RWPE2 (cell line): ENCODE results near the gene CPS1.

ENCODE experiments used
- ATAC-seq: fragments of 200-7000 bp; cut with Tn5 transposase; 3 replicates; pipeline ENCODE4 v1.9.1; 2021; ENCODE audit warnings: low read depth
- DNase-seq: peaks from one replicate; pipeline ENCODE4 v3.0.0-alpha.2; 2020; ENCODE audit warnings: low spot score
- H3K27ac ChIP-seq: fragments of 450-650 bp; 2 replicates; pipeline ENCODE4 v1.5.1; 2017; ENCODE audit warnings: mild to moderate bottlenecking; ENCODE audit not compliant: poor library complexity, severe bottlenecking
- H3K27me3 ChIP-seq: fragments of 250-450 bp; sonication (Bioruptor Pico); 2 replicates; pipeline ENCODE4 v1.5.1; 2021; ENCODE audit warnings: mild to moderate bottlenecking, moderate library complexity; ENCODE audit not compliant: insufficient read depth, poor library complexity, severe bottlenecking
- H3K36me3 ChIP-seq: fragments of 250-450 bp; sonication (Bioruptor Pico); 2 replicates; pipeline ENCODE4 v1.5.1; 2020; ENCODE audit warnings: low read depth, mild to moderate bottlenecking, moderate library complexity
- H3K4me1 ChIP-seq: fragments of 250-450 bp; sonication (Bioruptor Pico); 2 replicates; pipeline ENCODE4 v1.5.1; 2021; ENCODE audit warnings: mild to moderate bottlenecking, moderate library complexity; ENCODE audit not compliant: insufficient read depth, poor library complexity, severe bottlenecking
- H3K4me3 ChIP-seq: fragments of 250-450 bp; sonication (Bioruptor Pico); 2 replicates; pipeline ENCODE4 v1.5.1; 2021; ENCODE audit warnings: mild to moderate bottlenecking, moderate library complexity; ENCODE audit not compliant: severe bottlenecking
- H3K9me3 ChIP-seq: fragments of 250-450 bp; sonication (Bioruptor Pico); 2 replicates; pipeline ENCODE4 v1.5.1; 2021; ENCODE audit warnings: mild to moderate bottlenecking, moderate library complexity; ENCODE audit not compliant: severe bottlenecking
- TF ChIP-seq, protein P1 (sequence below): fragments of 450-650 bp; IDR thresholded peaks from one replicate; pipeline ENCODE4 v1.5.1; 2017; ENCODE audit warnings: mild to moderate bottlenecking, moderate library complexity; ENCODE audit not compliant: poor library complexity, severe bottlenecking

Gene CPS1

DNA sequence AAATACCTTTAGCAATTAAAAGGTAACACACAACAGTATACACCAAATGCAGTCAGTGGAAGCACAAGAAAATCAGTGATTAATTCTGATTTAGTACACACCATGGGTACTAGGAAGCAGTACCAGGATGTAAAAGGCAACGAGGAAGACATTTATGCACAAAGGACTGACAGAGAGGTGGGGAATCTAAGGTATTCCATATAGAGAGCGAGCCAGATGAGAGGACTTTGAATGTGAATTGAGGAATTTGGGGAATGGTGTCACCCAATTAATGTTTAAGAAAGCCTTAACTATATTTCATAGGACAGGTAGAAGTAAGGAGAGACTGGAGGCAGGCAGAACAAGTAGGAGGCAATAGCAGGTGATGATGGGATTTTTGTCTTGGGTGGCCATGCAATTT is 11.7 kb downstream of the CPS1 start:
- TF ChIP-seq, protein P1, sequence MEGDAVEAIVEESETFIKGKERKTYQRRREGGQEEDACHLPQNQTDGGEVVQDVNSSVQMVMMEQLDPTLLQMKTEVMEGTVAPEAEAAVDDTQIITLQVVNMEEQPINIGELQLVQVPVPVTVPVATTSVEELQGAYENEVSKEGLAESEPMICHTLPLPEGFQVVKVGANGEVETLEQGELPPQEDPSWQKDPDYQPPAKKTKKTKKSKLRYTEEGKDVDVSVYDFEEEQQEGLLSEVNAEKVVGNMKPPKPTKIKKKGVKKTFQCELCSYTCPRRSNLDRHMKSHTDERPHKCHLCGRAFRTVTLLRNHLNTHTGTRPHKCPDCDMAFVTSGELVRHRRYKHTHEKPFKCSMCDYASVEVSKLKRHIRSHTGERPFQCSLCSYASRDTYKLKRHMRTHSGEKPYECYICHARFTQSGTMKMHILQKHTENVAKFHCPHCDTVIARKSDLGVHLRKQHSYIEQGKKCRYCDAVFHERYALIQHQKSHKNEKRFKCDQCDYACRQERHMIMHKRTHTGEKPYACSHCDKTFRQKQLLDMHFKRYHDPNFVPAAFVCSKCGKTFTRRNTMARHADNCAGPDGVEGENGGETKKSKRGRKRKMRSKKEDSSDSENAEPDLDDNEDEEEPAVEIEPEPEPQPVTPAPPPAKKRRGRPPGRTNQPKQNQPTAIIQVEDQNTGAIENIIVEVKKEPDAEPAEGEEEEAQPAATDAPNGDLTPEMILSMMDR: no peak
- DNase-seq (no peak), ATAC-seq (no peak)
- Histone ChIP-seq H3K9me3 (no peaks in the 10 kb centered on the region), H3K4me1 (no peaks in the 10 kb centered on the region), H3K27me3 (no peaks in the 10 kb centered on the region), H3K4me3 (no peak overlapping the region), H3K36me3 (no peaks in the 10 kb centered on the region), H3K27ac (no peak overlapping the region)

DNA sequence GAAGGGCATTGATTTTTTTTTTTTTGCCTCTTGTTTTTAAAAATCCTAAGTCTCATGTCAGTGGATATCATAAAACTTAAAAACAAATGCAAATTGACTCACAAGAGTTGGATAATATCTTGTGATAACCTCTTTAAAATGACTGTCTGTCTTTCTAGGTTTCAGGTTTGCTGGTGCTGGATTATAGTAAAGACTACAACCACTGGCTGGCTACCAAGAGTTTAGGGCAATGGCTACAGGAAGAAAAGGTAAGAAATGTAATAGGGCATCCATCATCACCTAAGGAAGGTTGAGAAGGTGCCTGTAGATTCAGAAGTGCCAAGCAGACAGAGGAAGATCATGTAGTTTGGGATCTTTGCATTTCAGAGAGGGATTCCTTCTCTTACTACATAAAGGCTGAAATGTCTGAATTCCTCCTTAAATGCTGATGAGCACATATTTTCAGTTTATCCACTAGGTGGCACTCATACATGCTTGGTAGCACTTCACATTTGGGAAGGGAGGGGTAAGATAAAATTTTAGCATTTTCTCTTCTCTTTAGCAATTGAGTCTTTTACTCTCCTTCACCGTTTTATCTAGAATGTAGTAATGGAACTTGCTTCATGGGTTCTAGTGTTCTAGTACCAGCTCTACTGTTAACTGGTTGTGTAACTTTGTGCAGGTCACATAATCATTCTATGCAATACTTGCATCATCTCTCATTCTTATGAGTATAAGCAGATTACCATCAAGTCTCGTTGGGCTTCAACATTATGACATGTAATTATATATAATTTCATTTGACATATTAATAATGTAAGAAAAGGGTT is 21.1 kb downstream of the CPS1 start:
- peak; percentile 59; the same call in 2 of the 3 replicates for ATAC-seq
- Histone ChIP-seq H3K9me3 (no peaks in the 10 kb centered on the region), H3K4me3 (no peak overlapping the region), H3K36me3 (no peaks in the 10 kb centered on the region; the same call in 1 of the 2 replicates), H3K4me1 (no peaks in the 10 kb centered on the region), H3K27ac (no peak overlapping the region), H3K27me3 (no peaks in the 10 kb centered on the region)
- TF ChIP-seq, protein P1: peak; percentile 88
- no peak for DNase-seq

DNA sequence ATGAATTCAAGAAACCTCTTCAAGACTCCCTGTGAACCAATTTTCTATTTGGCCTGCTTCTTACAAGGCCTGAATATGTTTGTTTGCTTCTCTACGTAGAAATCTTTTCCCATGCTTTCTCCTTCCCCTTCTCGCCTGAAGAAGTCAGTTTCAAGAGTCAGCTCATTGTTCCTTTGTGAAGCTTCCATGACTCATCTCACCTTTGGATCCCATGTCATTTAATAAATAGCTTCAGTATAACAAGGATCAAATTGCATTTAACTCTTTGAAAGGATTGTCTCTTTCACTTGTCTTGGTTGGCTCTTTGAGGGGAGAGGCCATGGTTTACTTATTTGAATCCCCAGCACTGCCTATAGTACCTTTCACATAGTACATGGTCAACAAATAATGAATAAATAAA is 28.4 kb downstream of the CPS1 start:
- H3K4me1 ChIP-seq: no peaks in the 10 kb centered on the region
- H3K27ac ChIP-seq: no peak overlapping the region
- ATAC-seq (0 out of 3 replicates have a peak, but pooled peaks have one; percentile 33), DNase-seq (no peak)
- no peak overlapping the region for H3K4me3 ChIP-seq
- H3K36me3 ChIP-seq: no peaks in the 10 kb centered on the region
- no peaks in the 10 kb centered on the region for H3K9me3 ChIP-seq
- no peaks in the 10 kb centered on the region for H3K27me3 ChIP-seq
- TF ChIP-seq, protein P1: no peak

DNA sequence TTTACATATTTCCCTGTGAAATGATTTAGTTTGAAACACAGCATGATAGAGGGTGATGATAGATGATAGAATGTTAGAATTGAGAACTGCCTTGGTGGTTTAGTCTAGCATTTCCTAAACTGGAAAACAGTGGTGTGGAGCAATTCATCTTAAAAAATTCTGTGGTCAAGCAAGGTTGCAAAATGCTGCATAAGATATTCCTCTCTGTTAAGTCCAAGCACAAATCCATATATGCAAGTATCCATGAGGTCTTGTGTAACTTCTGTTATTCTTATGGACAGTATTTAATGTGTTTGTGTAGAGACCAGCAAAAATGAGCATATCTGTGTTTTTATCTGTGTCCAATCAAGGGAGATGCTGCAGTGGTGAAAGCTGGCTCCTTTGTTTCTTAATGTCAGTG is 30.0 kb downstream of the CPS1 start:
- H3K4me3 ChIP-seq: no peak overlapping the region
- no peak overlapping the region for H3K27ac ChIP-seq
- ATAC-seq (no peak), DNase-seq (no peak)
- H3K9me3 ChIP-seq: no peaks in the 10 kb centered on the region
- no peaks in the 10 kb centered on the region for H3K4me1 ChIP-seq
- TF ChIP-seq, protein P1: no peak
- no peaks in the 10 kb centered on the region for H3K27me3 ChIP-seq
- H3K36me3 ChIP-seq: no peaks in the 10 kb centered on the region

DNA sequence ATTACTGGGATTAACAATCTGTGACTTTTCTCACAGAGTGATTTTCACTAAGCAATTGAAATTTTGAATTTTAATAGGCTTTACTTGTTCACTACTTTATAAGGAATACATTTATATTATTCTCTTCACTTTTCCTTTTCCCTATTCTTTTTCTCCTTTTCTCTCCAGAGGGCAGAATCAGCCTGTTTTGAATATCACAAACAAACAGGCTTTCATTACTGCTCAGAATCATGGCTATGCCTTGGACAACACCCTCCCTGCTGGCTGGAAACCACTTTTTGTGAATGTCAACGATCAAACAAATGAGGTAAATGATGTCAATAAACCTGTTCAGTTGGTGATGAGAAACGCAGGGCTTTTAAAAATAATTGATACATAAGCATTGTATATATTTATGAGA is 35.3 kb downstream of the CPS1 start:
- no peaks in the 10 kb centered on the region for H3K9me3 ChIP-seq
- TF ChIP-seq, protein P1: no peak
- no peak for DNase-seq
- H3K36me3 ChIP-seq: no peaks in the 10 kb centered on the region
- H3K27me3 ChIP-seq: no peaks in the 10 kb centered on the region
- no peak for ATAC-seq
- H3K4me1 ChIP-seq: no peaks in the 10 kb centered on the region
- H3K4me3 ChIP-seq: no peak overlapping the region
- no peak overlapping the region for H3K27ac ChIP-seq
